ENCODE measurements around the gene BICD1. TPM values are rescaled to one million over a fixed set of nuclear protein-coding genes. Genes with fewer than 3 reads are reported as not detected.

Gene BICD1
- polyA plus RNA-seq, 2 donors, result 1.7 to 2.0 TPM

DNA sequence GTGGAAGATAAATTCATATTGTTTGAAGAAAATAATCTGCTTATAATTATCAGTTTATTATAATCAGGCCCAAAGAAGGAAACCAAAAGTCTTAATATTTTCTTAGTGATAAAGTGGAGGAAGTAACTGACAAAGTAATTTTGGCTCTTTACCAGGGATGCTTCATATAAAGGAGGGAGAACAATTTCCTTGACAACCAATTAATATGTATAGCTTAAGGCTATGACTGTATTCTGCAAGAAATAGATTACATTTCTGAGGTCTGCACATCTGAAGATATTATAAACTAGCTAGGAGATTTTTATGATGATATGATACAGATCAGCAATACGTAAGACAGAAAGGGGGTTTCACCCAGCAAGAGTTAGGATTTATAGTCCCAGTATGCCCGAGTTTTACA, 90.8 kb downstream of the BICD1 start:
- Histone ChIP-seq H3K27me3 (ENCODE audit: control insufficient read depth in 1 of 2, insufficient read depth in 2 of 2, low read length in 2 of 2) (no peaks in the 10 kb centered on the region), H3K9me3 (ENCODE audit: control insufficient read depth in 2 of 2, insufficient read depth in 1 of 2, low read depth in 1 of 2, low read length in 1 of 2) (no peaks in the 10 kb centered on the region), H3K27ac (ENCODE audit: low read depth in 2 of 2, low read length in 1 of 2) (no peak overlapping the region), H3K36me3 (ENCODE audit: control insufficient read depth in 2 of 2, insufficient read depth in 2 of 2, low read length in 1 of 2) (no peaks in the 10 kb centered on the region), H3K4me3 (ENCODE audit: low read depth in 1 of 2, low read length in 2 of 2) (no peak overlapping the region), H3K4me1 (ENCODE audit: control insufficient read depth in 2 of 2, insufficient read depth in 2 of 2, low read length in 1 of 2) (no peaks in the 10 kb centered on the region)
- 85% methylated on average over 2 of the region's 2 CpGs for WGBS, 2 donors

GRCh38 chr12:32198555-32198954, 91.9 kb downstream of the BICD1 start:
- WGBS, 2 donors, result 65 to 76% methylated on average over 2 of the region's 2 CpGs
- Histone ChIP-seq H3K27me3 (ENCODE audit: control insufficient read depth in 1 of 2, insufficient read depth in 2 of 2, low read length in 2 of 2) (no peaks in the 10 kb centered on the region), H3K36me3 (ENCODE audit: control insufficient read depth in 2 of 2, insufficient read depth in 2 of 2, low read length in 1 of 2) (no peaks in the 10 kb centered on the region), H3K4me1 (ENCODE audit: control insufficient read depth in 2 of 2, insufficient read depth in 2 of 2, low read length in 1 of 2) (no peaks in the 10 kb centered on the region), H3K9me3 (ENCODE audit: control insufficient read depth in 2 of 2, insufficient read depth in 1 of 2, low read depth in 1 of 2, low read length in 1 of 2) (no peaks in the 10 kb centered on the region), H3K4me3 (ENCODE audit: low read depth in 1 of 2, low read length in 2 of 2) (no peak overlapping the region), H3K27ac (ENCODE audit: low read depth in 2 of 2, low read length in 1 of 2) (no peak overlapping the region)

DNA sequence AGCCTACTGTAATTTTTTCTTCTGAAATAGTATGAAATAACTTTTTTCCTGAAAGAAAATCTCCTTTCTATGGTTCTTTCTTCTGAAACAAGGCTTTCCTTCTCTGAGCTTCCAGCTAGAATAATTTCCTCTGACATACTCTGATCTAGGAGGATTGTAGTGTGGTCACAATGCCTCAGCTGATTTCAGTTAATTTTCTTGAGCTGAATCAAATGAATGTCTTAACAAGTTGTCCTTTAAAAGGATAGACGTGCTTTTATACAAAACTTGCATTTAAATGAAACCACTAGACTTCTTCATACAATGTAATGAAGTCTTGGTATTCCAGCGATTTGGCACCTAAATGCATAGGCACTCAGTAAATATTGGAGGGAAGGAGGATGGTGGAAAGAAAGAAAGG, 94.4 kb downstream of the BICD1 start:
- Histone ChIP-seq H3K27me3 (ENCODE audit: control insufficient read depth in 1 of 2, insufficient read depth in 2 of 2, low read length in 2 of 2) (no peaks in the 10 kb centered on the region), H3K4me1 (ENCODE audit: control insufficient read depth in 2 of 2, insufficient read depth in 2 of 2, low read length in 1 of 2) (no peaks in the 10 kb centered on the region), H3K36me3 (ENCODE audit: control insufficient read depth in 2 of 2, insufficient read depth in 2 of 2, low read length in 1 of 2) (no peaks in the 10 kb centered on the region), H3K4me3 (ENCODE audit: low read depth in 1 of 2, low read length in 2 of 2) (no peak overlapping the region), H3K27ac (ENCODE audit: low read depth in 2 of 2, low read length in 1 of 2) (no peak overlapping the region), H3K9me3 (ENCODE audit: control insufficient read depth in 2 of 2, insufficient read depth in 1 of 2, low read depth in 1 of 2, low read length in 1 of 2) (no peaks in the 10 kb centered on the region)
- WGBS, 2 donors, result 79 to 84% methylated on average over 2 of the region's 2 CpGs

GRCh38 chr12:32201976-32202375, 95.3 kb downstream of the BICD1 start:
- H3K4me1 ChIP-seq (ENCODE audit: control insufficient read depth in 2 of 2, insufficient read depth in 2 of 2, low read length in 1 of 2), result no peaks in the 10 kb centered on the region
- H3K4me3 ChIP-seq (ENCODE audit: low read depth in 1 of 2, low read length in 2 of 2), result no peak overlapping the region
- no peak overlapping the region for H3K27ac ChIP-seq (ENCODE audit: low read depth in 2 of 2, low read length in 1 of 2)
- H3K27me3 ChIP-seq (ENCODE audit: control insufficient read depth in 1 of 2, insufficient read depth in 2 of 2, low read length in 2 of 2), result no peaks in the 10 kb centered on the region
- H3K36me3 ChIP-seq (ENCODE audit: control insufficient read depth in 2 of 2, insufficient read depth in 2 of 2, low read length in 1 of 2), result no peaks in the 10 kb centered on the region
- 85 to 87% methylated on average over 1 of the region's 1 CpG for WGBS, 2 donors
- no peaks in the 10 kb centered on the region for H3K9me3 ChIP-seq (ENCODE audit: control insufficient read depth in 2 of 2, insufficient read depth in 1 of 2, low read depth in 1 of 2, low read length in 1 of 2)

DNA sequence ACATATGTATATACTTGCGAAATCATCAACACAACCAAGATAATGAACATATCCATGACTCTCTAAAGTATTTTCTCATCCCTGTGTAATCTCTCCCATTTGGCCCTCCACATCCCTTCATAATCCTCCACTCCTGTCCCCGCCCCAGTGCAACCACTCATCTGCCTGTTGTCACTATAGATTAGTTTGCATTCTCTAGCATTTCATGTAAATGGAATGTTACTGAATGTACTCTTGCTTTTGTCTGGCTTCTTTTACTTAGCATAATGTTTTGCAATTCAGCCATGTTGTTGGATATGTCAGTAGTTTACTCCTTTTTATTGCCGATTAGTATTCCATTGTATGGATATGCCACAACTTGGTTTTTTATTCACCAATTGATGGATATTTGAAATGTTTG, 99.1 kb downstream of the BICD1 start:
- Histone ChIP-seq H3K36me3 (ENCODE audit: control insufficient read depth in 2 of 2, insufficient read depth in 2 of 2, low read length in 1 of 2) (no peaks in the 10 kb centered on the region), H3K4me3 (ENCODE audit: low read depth in 1 of 2, low read length in 2 of 2) (no peak overlapping the region), H3K27me3 (ENCODE audit: control insufficient read depth in 1 of 2, insufficient read depth in 2 of 2, low read length in 2 of 2) (no peaks in the 10 kb centered on the region), H3K9me3 (ENCODE audit: control insufficient read depth in 2 of 2, insufficient read depth in 1 of 2, low read depth in 1 of 2, low read length in 1 of 2) (no peaks in the 10 kb centered on the region), H3K27ac (ENCODE audit: low read depth in 2 of 2, low read length in 1 of 2) (no peak overlapping the region), H3K4me1 (ENCODE audit: control insufficient read depth in 2 of 2, insufficient read depth in 2 of 2, low read length in 1 of 2) (no peaks in the 10 kb centered on the region)
- 94 to 98% methylated on average over 3 of the region's 3 CpGs for WGBS, 2 donors

GRCh38 chr12:32208355-32208754, 101.7 kb downstream of the BICD1 start:
- no peaks in the 10 kb centered on the region for H3K36me3 ChIP-seq (ENCODE audit: control insufficient read depth in 2 of 2, insufficient read depth in 2 of 2, low read length in 1 of 2)
- no peak overlapping the region for H3K4me3 ChIP-seq (ENCODE audit: low read depth in 1 of 2, low read length in 2 of 2)
- no peaks in the 10 kb centered on the region for H3K9me3 ChIP-seq (ENCODE audit: control insufficient read depth in 2 of 2, insufficient read depth in 1 of 2, low read depth in 1 of 2, low read length in 1 of 2)
- no peak overlapping the region for H3K27ac ChIP-seq (ENCODE audit: low read depth in 2 of 2, low read length in 1 of 2)
- no peaks in the 10 kb centered on the region for H3K4me1 ChIP-seq (ENCODE audit: control insufficient read depth in 2 of 2, insufficient read depth in 2 of 2, low read length in 1 of 2)
- 83 to 86% methylated on average over 2 of the region's 2 CpGs for WGBS, 2 donors
- no peaks in the 10 kb centered on the region for H3K27me3 ChIP-seq (ENCODE audit: control insufficient read depth in 1 of 2, insufficient read depth in 2 of 2, low read length in 2 of 2)

DNA sequence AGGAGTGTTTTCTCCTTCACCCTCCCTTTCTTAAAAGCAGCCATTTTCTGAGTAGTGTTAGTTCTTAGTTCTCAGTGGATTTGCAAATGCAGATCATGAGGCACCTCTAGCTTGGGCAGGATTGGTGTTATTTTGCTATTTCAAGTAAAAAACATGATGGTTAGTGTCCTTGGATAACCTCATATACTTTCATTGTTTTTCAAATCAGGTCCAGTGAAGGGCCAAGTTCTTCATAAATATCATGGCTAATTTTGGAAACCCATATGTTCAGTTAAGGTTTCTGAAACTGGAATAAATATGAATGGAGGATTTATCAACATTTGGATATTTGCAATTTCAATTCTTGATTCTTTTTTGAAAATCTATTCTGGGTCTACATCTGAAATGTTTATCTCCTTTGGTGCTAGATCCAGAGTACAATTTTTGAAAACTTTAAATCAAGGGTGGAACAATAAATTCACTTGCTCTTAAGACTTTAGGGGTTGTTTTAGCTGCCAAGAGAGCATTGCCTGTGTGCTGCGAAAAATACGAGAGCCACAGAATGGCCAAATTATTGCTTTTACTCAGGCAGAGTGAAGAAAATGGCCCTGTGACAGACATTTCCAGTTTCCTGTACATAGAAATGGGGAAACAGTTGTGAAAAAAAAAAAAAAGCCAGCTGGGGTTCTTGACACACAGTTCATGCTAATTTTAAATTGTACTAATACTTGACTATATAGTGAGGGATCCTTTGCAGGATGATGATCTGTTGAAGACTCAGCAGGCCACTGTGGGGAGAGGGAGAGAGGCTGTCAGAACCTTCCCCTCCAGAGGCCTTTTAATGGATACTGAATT, 104.6 kb downstream of the BICD1 start:
- no peak overlapping the region for H3K4me3 ChIP-seq (ENCODE audit: low read depth in 1 of 2, low read length in 2 of 2)
- H3K27ac ChIP-seq (ENCODE audit: low read depth in 2 of 2, low read length in 1 of 2), result no peak overlapping the region
- peaks cover 0 to 2% of the 10 kb centered on the region in 2 donors for H3K36me3 ChIP-seq (ENCODE audit: control insufficient read depth in 2 of 2, insufficient read depth in 2 of 2, low read length in 1 of 2)
- H3K4me1 ChIP-seq (ENCODE audit: control insufficient read depth in 2 of 2, insufficient read depth in 2 of 2, low read length in 1 of 2), result no peaks in the 10 kb centered on the region
- WGBS, 2 donors, result 75 to 89% methylated on average over 2 of the region's 2 CpGs
- H3K9me3 ChIP-seq (ENCODE audit: control insufficient read depth in 2 of 2, insufficient read depth in 1 of 2, low read depth in 1 of 2, low read length in 1 of 2), result no peaks in the 10 kb centered on the region
- H3K27me3 ChIP-seq (ENCODE audit: control insufficient read depth in 1 of 2, insufficient read depth in 2 of 2, low read length in 2 of 2), result no peaks in the 10 kb centered on the region

DNA sequence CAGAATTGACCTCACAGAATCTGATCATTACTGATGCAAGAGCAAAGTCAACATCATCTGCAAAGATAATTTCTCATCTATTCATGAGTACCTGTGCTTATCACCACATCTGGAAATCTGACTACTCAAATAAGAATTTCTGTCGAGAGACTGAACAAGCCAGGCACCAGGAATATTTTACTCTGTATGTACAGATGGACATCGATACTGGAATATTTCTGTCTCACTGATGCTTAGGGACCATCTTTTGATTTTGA, 105.2 kb downstream of the BICD1 start:
- Histone ChIP-seq H3K9me3 (ENCODE audit: control insufficient read depth in 2 of 2, insufficient read depth in 1 of 2, low read depth in 1 of 2, low read length in 1 of 2) (no peaks in the 10 kb centered on the region), H3K27me3 (ENCODE audit: control insufficient read depth in 1 of 2, insufficient read depth in 2 of 2, low read length in 2 of 2) (no peaks in the 10 kb centered on the region), H3K27ac (ENCODE audit: low read depth in 2 of 2, low read length in 1 of 2) (no peak overlapping the region), H3K4me1 (ENCODE audit: control insufficient read depth in 2 of 2, insufficient read depth in 2 of 2, low read length in 1 of 2) (no peaks in the 10 kb centered on the region), H3K4me3 (ENCODE audit: low read depth in 1 of 2, low read length in 2 of 2) (no peak overlapping the region), H3K36me3 (ENCODE audit: control insufficient read depth in 2 of 2, insufficient read depth in 2 of 2, low read length in 1 of 2) (peaks cover 0 to 2% of the 10 kb centered on the region in 2 donors)
- 88 to 90% methylated on average over 2 of the region's 2 CpGs for WGBS, 2 donors

GRCh38 chr12:32214723-32215122, 108.1 kb downstream of the BICD1 start:
- Histone ChIP-seq H3K4me3 (ENCODE audit: low read depth in 1 of 2, low read length in 2 of 2) (no peak overlapping the region), H3K4me1 (ENCODE audit: control insufficient read depth in 2 of 2, insufficient read depth in 2 of 2, low read length in 1 of 2) (no peaks in the 10 kb centered on the region), H3K27me3 (ENCODE audit: control insufficient read depth in 1 of 2, insufficient read depth in 2 of 2, low read length in 2 of 2) (no peaks in the 10 kb centered on the region), H3K9me3 (ENCODE audit: control insufficient read depth in 2 of 2, insufficient read depth in 1 of 2, low read depth in 1 of 2, low read length in 1 of 2) (no peaks in the 10 kb centered on the region), H3K27ac (ENCODE audit: low read depth in 2 of 2, low read length in 1 of 2) (no peak overlapping the region), H3K36me3 (ENCODE audit: control insufficient read depth in 2 of 2, insufficient read depth in 2 of 2, low read length in 1 of 2) (peaks cover 0 to 5% of the 10 kb centered on the region in 2 donors)
- 91 to 96% methylated on average over 5 of the region's 5 CpGs for WGBS, 2 donors
